NCI-H2196 (cell line): ENCODE data around the gene MAPK4.

Experiments used
- DNase-seq: peaks from one replicate; lab custom pipeline; 2025; ENCODE audit not compliant: unreplicated experiment; lab: John Stamatoyannopoulos, UW

The MAPK4 gene

GRCh38 chr18:50717563-50717962 is 157.7 kb downstream of the MAPK4 start:
- no peak for DNase-seq

- no peak for DNase-seq
These were observed 159.8 kb downstream of the MAPK4 start for GRCh38 chr18:50719471-50720324.

- DNase-seq, result no peak
These were observed 160.4 kb downstream of the MAPK4 start for GRCh38 chr18:50720325-50720674.

- no peak for DNase-seq
These were observed 161.1 kb downstream of the MAPK4 start for GRCh38 chr18:50721006-50721405.

- DNase-seq, result no peak
These were observed 161.7 kb downstream of the MAPK4 start for GRCh38 chr18:50721451-50722120.

GRCh38 chr18:50722311-50722710 is 162.4 kb downstream of the MAPK4 start:
- no peak for DNase-seq

GRCh38 chr18:50724751-50725151 is 164.9 kb downstream of the MAPK4 start:
- no peak for DNase-seq

- no peak for DNase-seq
These were observed 167.2 kb downstream of the MAPK4 start for GRCh38 chr18:50726960-50727589.

- DNase-seq, result no peak
These were observed 168.0 kb downstream of the MAPK4 start for GRCh38 chr18:50727721-50728471.

GRCh38 chr18:50729376-50729775 is 169.5 kb downstream of the MAPK4 start:
- no peak for DNase-seq

- DNase-seq, result no peak
These were observed 170.1 kb downstream of the MAPK4 start for GRCh38 chr18:50729986-50730385.

- DNase-seq, result no peak
These were observed 174.5 kb downstream of the MAPK4 start for GRCh38 chr18:50734342-50734741.

GRCh38 chr18:50734886-50735285 is 175.0 kb downstream of the MAPK4 start:
- no peak for DNase-seq

- no peak for DNase-seq
These were observed 177.2 kb downstream of the MAPK4 start for GRCh38 chr18:50737127-50737526.

- DNase-seq, result no peak
These were observed 178.3 kb downstream of the MAPK4 start for GRCh38 chr18:50738098-50738757.

GRCh38 chr18:50742952-50743351 is 183.1 kb downstream of the MAPK4 start:
- no peak for DNase-seq

GRCh38 chr18:50744253-50744652 is 184.4 kb downstream of the MAPK4 start:
- no peak for DNase-seq

- DNase-seq, result no peak
These were observed 186.1 kb downstream of the MAPK4 start for GRCh38 chr18:50745945-50746344.

GRCh38 chr18:50747849-50748242 is 188.0 kb downstream of the MAPK4 start:
- no peak for DNase-seq

- DNase-seq, result no peak
These were observed 188.6 kb downstream of the MAPK4 start for GRCh38 chr18:50748243-50749229.
